ENCODE data around the gene DLGAP1. TPM values are rescaled to one million over a fixed set of nuclear protein-coding genes. Genes with fewer than 3 reads are reported as not detected.
"Not testable (repeated sequence)": the region's sequence is repeated elsewhere in the genome, so short reads cannot be mapped to it uniquely, and the experiment has no call there.

Gene DLGAP1
- polyA plus RNA-seq, 4 donors, result 0.22 to 0.47 TPM; not detected in 2

- FAIRE-seq, result no peak
- no peak overlapping the region for H3K4me3 ChIP-seq (ENCODE audit: low read depth in 1 of 3, low read length in 3 of 3)
- H3K36me3 ChIP-seq (ENCODE audit: control insufficient read depth in 3 of 3, insufficient read depth in 2 of 3, low read depth in 1 of 3, low read length in 3 of 3), result peaks cover 0 to 7% (median 0%) of the 10 kb centered on the region in 3 donors
- 64 to 75% (median 71%) methylated on average over 6 of the region's 6 CpGs for WGBS, 3 donors
- H3K9me3 ChIP-seq (ENCODE audit: control insufficient read depth in 2 of 2, insufficient read depth in 1 of 2, low read depth in 1 of 2, low read length in 1 of 2), result no peaks in the 10 kb centered on the region
- DNase-seq, result no peak
- peaks cover 3 to 38% (median 17%) of the 10 kb centered on the region in 3 donors for H3K4me1 ChIP-seq (ENCODE audit: control insufficient read depth in 3 of 3, insufficient read depth in 2 of 3, low read depth in 1 of 3, low read length in 2 of 3)
- no peaks in the 10 kb centered on the region for H3K27me3 ChIP-seq (ENCODE audit: control insufficient read depth in 3 of 3, insufficient read depth in 3 of 3, low read length in 3 of 3)
- peak overlapping the region; percentile 53 to 98 (median 94) for H3K27ac ChIP-seq (ENCODE audit: low read depth in 1 of 3, low read length in 2 of 3)
Measured at GRCh38 chr18:3592864-3593263, 862.2 kb downstream of the DLGAP1 start.

- H3K36me3 ChIP-seq (ENCODE audit: control insufficient read depth in 3 of 3, insufficient read depth in 2 of 3, low read depth in 1 of 3, low read length in 3 of 3), result no peaks in the 10 kb centered on the region
- peaks cover 3 to 13% (median 5%) of the 10 kb centered on the region in 3 donors for H3K4me1 ChIP-seq (ENCODE audit: control insufficient read depth in 3 of 3, insufficient read depth in 2 of 3, low read depth in 1 of 3, low read length in 2 of 3)
- H3K9me3 ChIP-seq (ENCODE audit: control insufficient read depth in 2 of 2, insufficient read depth in 1 of 2, low read depth in 1 of 2, low read length in 1 of 2), result no peaks in the 10 kb centered on the region
- H3K27me3 ChIP-seq (ENCODE audit: control insufficient read depth in 3 of 3, insufficient read depth in 3 of 3, low read length in 3 of 3), result no peaks in the 10 kb centered on the region
- H3K27ac ChIP-seq (ENCODE audit: low read depth in 1 of 3, low read length in 2 of 3), result no peak overlapping the region
- 84 to 91% (median 84%) methylated on average over 8 of the region's 8 CpGs for WGBS, 3 donors
- no peak for FAIRE-seq
- DNase-seq, result no peak
- H3K4me3 ChIP-seq (ENCODE audit: low read depth in 1 of 3, low read length in 3 of 3), result no peak overlapping the region
Measured at GRCh38 chr18:3590096-3590630, 864.9 kb downstream of the DLGAP1 start.

GRCh38 chr18:3585656-3586509 lies 869.2 kb downstream of the DLGAP1 start:
- H3K4me3 ChIP-seq (ENCODE audit: low read depth in 1 of 3, low read length in 3 of 3), result no peak overlapping the region
- FAIRE-seq, result no peak
- H3K9me3 ChIP-seq (ENCODE audit: control insufficient read depth in 2 of 2, insufficient read depth in 1 of 2, low read depth in 1 of 2, low read length in 1 of 2), result no peaks in the 10 kb centered on the region
- 45 to 48% (median 46%) methylated on average over 12 of the region's 12 CpGs for WGBS, 3 donors
- H3K27ac ChIP-seq (ENCODE audit: low read depth in 1 of 3, low read length in 2 of 3), result no peak overlapping the region
- DNase-seq, result peak; percentile 90 to 93
- no peaks in the 10 kb centered on the region for H3K36me3 ChIP-seq (ENCODE audit: control insufficient read depth in 3 of 3, insufficient read depth in 2 of 3, low read depth in 1 of 3, low read length in 3 of 3)
- peaks cover 0 to 4% (median 0%) of the 10 kb centered on the region in 3 donors for H3K4me1 ChIP-seq (ENCODE audit: control insufficient read depth in 3 of 3, insufficient read depth in 2 of 3, low read depth in 1 of 3, low read length in 2 of 3)
- no peaks in the 10 kb centered on the region for H3K27me3 ChIP-seq (ENCODE audit: control insufficient read depth in 3 of 3, insufficient read depth in 3 of 3, low read length in 3 of 3)

GRCh38 chr18:3584897-3585460 lies 870.1 kb downstream of the DLGAP1 start:
- peak overlapping the region in 1 of 3 donors; percentile 6 for H3K27ac ChIP-seq (ENCODE audit: low read depth in 1 of 3, low read length in 2 of 3)
- peaks cover 0 to 4% (median 0%) of the 10 kb centered on the region in 3 donors for H3K4me1 ChIP-seq (ENCODE audit: control insufficient read depth in 3 of 3, insufficient read depth in 2 of 3, low read depth in 1 of 3, low read length in 2 of 3)
- FAIRE-seq, result no peak

GRCh38 chr18:3584266-3584861 lies 870.7 kb downstream of the DLGAP1 start:
- Histone ChIP-seq H3K9me3 (ENCODE audit: control insufficient read depth in 2 of 2, insufficient read depth in 1 of 2, low read depth in 1 of 2, low read length in 1 of 2) (no peaks in the 10 kb centered on the region), H3K4me3 (ENCODE audit: low read depth in 1 of 3, low read length in 3 of 3) (no peak overlapping the region), H3K36me3 (ENCODE audit: control insufficient read depth in 3 of 3, insufficient read depth in 2 of 3, low read depth in 1 of 3, low read length in 3 of 3) (no peaks in the 10 kb centered on the region), H3K27ac (ENCODE audit: low read depth in 1 of 3, low read length in 2 of 3) (no peak overlapping the region), H3K27me3 (ENCODE audit: control insufficient read depth in 3 of 3, insufficient read depth in 3 of 3, low read length in 3 of 3) (no peaks in the 10 kb centered on the region), H3K4me1 (ENCODE audit: control insufficient read depth in 3 of 3, insufficient read depth in 2 of 3, low read depth in 1 of 3, low read length in 2 of 3) (peaks cover 0 to 4% (median 0%) of the 10 kb centered on the region in 3 donors)
- DNase-seq (no peak), FAIRE-seq (no peak)
- 95 to 100% (median 100%) methylated on average over 2 of the region's 2 CpGs for WGBS, 3 donors

More at GRCh38 chr18:3584897-3585460, 870.1 kb downstream of the DLGAP1 start:
- H3K9me3 ChIP-seq (ENCODE audit: control insufficient read depth in 2 of 2, insufficient read depth in 1 of 2, low read depth in 1 of 2, low read length in 1 of 2), result no peaks in the 10 kb centered on the region
- no peak for DNase-seq
- WGBS, 3 donors, result 57 to 58% (median 58%) methylated on average over 6 of the region's 6 CpGs
- H3K36me3 ChIP-seq (ENCODE audit: control insufficient read depth in 3 of 3, insufficient read depth in 2 of 3, low read depth in 1 of 3, low read length in 3 of 3), result no peaks in the 10 kb centered on the region
- H3K27me3 ChIP-seq (ENCODE audit: control insufficient read depth in 3 of 3, insufficient read depth in 3 of 3, low read length in 3 of 3), result no peaks in the 10 kb centered on the region
- H3K4me3 ChIP-seq (ENCODE audit: low read depth in 1 of 3, low read length in 3 of 3), result no peak overlapping the region

- Histone ChIP-seq H3K27me3 (ENCODE audit: control insufficient read depth in 3 of 3, insufficient read depth in 3 of 3, low read length in 3 of 3) (no peaks in the 10 kb centered on the region), H3K27ac (ENCODE audit: low read depth in 1 of 3, low read length in 2 of 3) (no peak overlapping the region), H3K4me3 (ENCODE audit: low read depth in 1 of 3, low read length in 3 of 3) (no peak overlapping the region), H3K9me3 (ENCODE audit: control insufficient read depth in 2 of 2, insufficient read depth in 1 of 2, low read depth in 1 of 2, low read length in 1 of 2) (no peaks in the 10 kb centered on the region), H3K36me3 (ENCODE audit: control insufficient read depth in 3 of 3, insufficient read depth in 2 of 3, low read depth in 1 of 3, low read length in 3 of 3) (no peaks in the 10 kb centered on the region), H3K4me1 (ENCODE audit: control insufficient read depth in 3 of 3, insufficient read depth in 2 of 3, low read depth in 1 of 3, low read length in 2 of 3) (peaks cover 0 to 4% (median 0%) of the 10 kb centered on the region in 3 donors)
- 28 to 62% (median 51%) methylated on average over 7 of the region's 7 CpGs for whole genome bisulfite sequencing, 3 donors
- DNase-seq, result peak in 1 of 2 donors; percentile 46
- no peak for FAIRE-seq
Measured at GRCh38 chr18:3583873-3584247, 871.2 kb downstream of the DLGAP1 start.

GRCh38 chr18:3583106-3583872 lies 871.8 kb downstream of the DLGAP1 start:
- not testable (repeated sequence) for H3K27me3 ChIP-seq (ENCODE audit: control insufficient read depth in 3 of 3, insufficient read depth in 3 of 3, low read length in 3 of 3); H3K4me3 ChIP-seq (ENCODE audit: low read depth in 1 of 3, low read length in 3 of 3); H3K4me1 ChIP-seq (ENCODE audit: control insufficient read depth in 3 of 3, insufficient read depth in 2 of 3, low read depth in 1 of 3, low read length in 2 of 3); H3K9me3 ChIP-seq (ENCODE audit: control insufficient read depth in 2 of 2, insufficient read depth in 1 of 2, low read depth in 1 of 2, low read length in 1 of 2); H3K36me3 ChIP-seq (ENCODE audit: control insufficient read depth in 3 of 3, insufficient read depth in 2 of 3, low read depth in 1 of 3, low read length in 3 of 3); FAIRE-seq; H3K27ac ChIP-seq (ENCODE audit: low read depth in 1 of 3, low read length in 2 of 3); DNase-seq
- WGBS, 3 donors, result 61 to 80% (median 62%) methylated on average over 7 of the region's 7 CpGs

- Histone ChIP-seq H3K9me3 (ENCODE audit: control insufficient read depth in 2 of 2, insufficient read depth in 1 of 2, low read depth in 1 of 2, low read length in 1 of 2) (no peaks in the 10 kb centered on the region), H3K4me3 (ENCODE audit: low read depth in 1 of 3, low read length in 3 of 3) (no peak overlapping the region), H3K27me3 (ENCODE audit: control insufficient read depth in 3 of 3, insufficient read depth in 3 of 3, low read length in 3 of 3) (no peaks in the 10 kb centered on the region), H3K36me3 (ENCODE audit: control insufficient read depth in 3 of 3, insufficient read depth in 2 of 3, low read depth in 1 of 3, low read length in 3 of 3) (no peaks in the 10 kb centered on the region), H3K27ac (ENCODE audit: low read depth in 1 of 3, low read length in 2 of 3) (no peak overlapping the region), H3K4me1 (ENCODE audit: control insufficient read depth in 3 of 3, insufficient read depth in 2 of 3, low read depth in 1 of 3, low read length in 2 of 3) (peaks cover 0 to 4% (median 0%) of the 10 kb centered on the region in 3 donors)
- WGBS, 3 donors, result 90 to 96% (median 90%) methylated on average over 13 of the region's 13 CpGs
- no peak for DNase-seq
- FAIRE-seq, result no peak
Measured at GRCh38 chr18:3581890-3582289, 873.2 kb downstream of the DLGAP1 start.
